ENCODE measurements around the gene VDR. TPM values are rescaled to one million over a fixed set of nuclear protein-coding genes. Genes with fewer than 3 reads are reported as not detected.

Gene VDR
- total RNA-seq, 1 experiment from 2014 or later: not detected

DNA sequence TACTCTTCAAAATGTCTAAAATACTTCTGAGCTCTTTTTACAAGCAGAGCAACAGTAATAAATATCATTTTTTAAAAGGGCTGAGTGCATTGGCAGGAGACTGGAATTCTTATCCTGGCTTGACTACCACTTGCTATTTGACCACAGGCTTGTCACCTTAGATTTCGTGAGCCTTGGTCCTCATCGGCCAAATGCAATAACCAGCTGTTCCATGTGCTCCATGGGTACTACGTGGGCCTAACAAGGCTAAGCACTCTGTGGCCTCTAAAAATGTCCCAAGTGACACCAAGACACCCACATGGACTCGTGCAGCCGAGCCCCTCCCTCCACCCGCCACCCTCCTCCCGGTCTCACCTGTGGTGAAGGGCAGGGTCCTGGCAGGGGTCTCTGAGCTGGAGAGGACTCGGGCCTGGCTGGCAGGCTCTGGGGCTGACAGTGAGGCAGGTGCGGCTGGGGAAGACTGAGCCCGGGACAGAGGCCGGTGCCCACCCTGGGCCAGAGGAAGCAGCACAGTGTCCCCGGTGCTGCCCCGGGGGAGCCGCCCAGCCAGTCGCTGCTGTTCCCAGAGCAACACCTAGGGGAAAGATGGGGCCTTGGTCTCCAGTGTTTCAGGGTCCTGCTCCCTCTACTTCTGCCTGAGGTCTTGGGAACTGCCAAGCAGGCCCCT, 111.6 kb downstream of the VDR start:
- H3K4me2 ChIP-seq (ENCODE audit: low read depth, low read length, poor library complexity, severe bottlenecking): no peak overlapping the region
- H3K9me2 ChIP-seq (replicated peaks; ENCODE audit: insufficient read depth, low read length): no peaks in the 10 kb centered on the region
- H3K27me3 ChIP-seq (ENCODE audit: low read length): no peaks in the 10 kb centered on the region
- peaks cover 15% of the 10 kb centered on the region; the same call in 1 of the 2 replicates for H3K36me3 ChIP-seq (ENCODE audit: insufficient read depth, low read length)
- H3K27ac ChIP-seq (ENCODE audit: low read length): no peak overlapping the region
- no peak overlapping the region for H3K4me3 ChIP-seq (ENCODE audit: low read length)
- H2AFZ ChIP-seq (ENCODE audit: low read length): no peak overlapping the region
- no peaks in the 10 kb centered on the region for H3K9me3 ChIP-seq (ENCODE audit: low read length)
- H3K79me2 ChIP-seq (ENCODE audit: low read length): no peaks in the 10 kb centered on the region
- no peaks in the 10 kb centered on the region for H4K20me1 ChIP-seq (ENCODE audit: insufficient read depth, low read depth, low read length)
- no peak overlapping the region for H3K9ac ChIP-seq (ENCODE audit: low read length)
- no peaks in the 10 kb centered on the region for H3K4me1 ChIP-seq (ENCODE audit: low read length)
- no peak for DNase-seq

DNA sequence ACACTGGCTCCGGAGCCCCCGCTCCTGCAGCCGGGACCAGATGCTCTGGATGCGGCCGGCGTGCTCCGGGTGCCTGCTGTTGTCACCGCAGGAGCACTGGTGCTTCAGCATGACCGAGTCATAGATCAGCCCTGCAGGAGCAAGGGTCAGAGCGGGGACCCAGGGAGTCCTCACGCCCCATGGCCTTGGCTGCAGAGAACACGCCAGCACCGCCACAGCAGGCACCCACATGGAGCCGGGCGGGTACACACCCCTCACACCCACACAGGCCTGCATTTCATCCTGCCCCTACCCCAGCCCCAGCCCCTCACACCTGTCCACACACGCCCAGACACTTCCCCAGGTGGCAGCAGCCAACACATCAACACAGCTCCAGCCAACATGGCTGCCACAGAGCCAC, 112.9 kb downstream of the VDR start:
- Histone ChIP-seq H3K4me3 (ENCODE audit: low read length) (no peak overlapping the region), H3K27me3 (ENCODE audit: low read length) (no peaks in the 10 kb centered on the region), H3K4me1 (ENCODE audit: low read length) (no peaks in the 10 kb centered on the region), H3K9ac (ENCODE audit: low read length) (no peak overlapping the region), H3K36me3 (ENCODE audit: insufficient read depth, low read length) (peaks cover 24% of the 10 kb centered on the region), H4K20me1 (ENCODE audit: insufficient read depth, low read depth, low read length) (no peaks in the 10 kb centered on the region), H3K9me3 (ENCODE audit: low read length) (no peaks in the 10 kb centered on the region), H2AFZ (ENCODE audit: low read length) (no peak overlapping the region), H3K79me2 (ENCODE audit: low read length) (no peaks in the 10 kb centered on the region), H3K4me2 (ENCODE audit: low read depth, low read length, poor library complexity, severe bottlenecking) (no peak overlapping the region), H3K9me2 (replicated peaks; ENCODE audit: insufficient read depth, low read length) (no peaks in the 10 kb centered on the region), H3K27ac (ENCODE audit: low read length) (no peak overlapping the region)
- no peak for DNase-seq

Other genes with a start within 250 kb of the VDR start
- gene RPAP3, start 199.0 kb downstream of the VDR start, total RNA-seq (2014; rRNA removed; shearing (Covaris generic); ENCODE audit: low replicate concordance): 38.2 and 47.2 TPM in 2 replicates
- gene ENDOU, start 179.5 kb downstream of the VDR start, total RNA-seq (2014; rRNA removed; shearing (Covaris generic); ENCODE audit: low replicate concordance): 1.2 and 10.7 TPM in 2 replicates
- 4.4 and 11.9 TPM in 2 replicates for gene RAPGEF3, start 146.1 kb downstream of the VDR start, total RNA-seq (2014; rRNA removed; shearing (Covaris generic); ENCODE audit: low replicate concordance)
- gene SLC48A1, start 131.8 kb downstream of the VDR start, total RNA-seq (2014; rRNA removed; shearing (Covaris generic); ENCODE audit: low replicate concordance): 21.5 and 21.9 TPM in 2 replicates
- gene HDAC7, start 85.1 kb downstream of the VDR start, total RNA-seq (2014; rRNA removed; shearing (Covaris generic); ENCODE audit: low replicate concordance): 36.2 and 54.8 TPM in 2 replicates
- gene TMEM106C, start 58.6 kb upstream of the VDR start, total RNA-seq (2014; rRNA removed; shearing (Covaris generic); ENCODE audit: low replicate concordance): 95.6 and 127 TPM in 2 replicates
- not detected in 2 replicates for gene COL2A1, start 99.5 kb upstream of the VDR start, total RNA-seq (2014; rRNA removed; shearing (Covaris generic); ENCODE audit: low replicate concordance)
- gene SENP1, start 201.1 kb upstream of the VDR start, total RNA-seq (2014; rRNA removed; shearing (Covaris generic); ENCODE audit: low replicate concordance): 20.1 and 44.5 TPM in 2 replicates
- 71.4 and 96.7 TPM in 2 replicates for gene PFKM, start 214.4 kb upstream of the VDR start, total RNA-seq (2014; rRNA removed; shearing (Covaris generic); ENCODE audit: low replicate concordance)

Data from Karpas-422 (cell line).